H1 (cell line): ENCODE data around the gene GNA12. TPM values are rescaled to one million over a fixed set of nuclear protein-coding genes. Genes with fewer than 3 reads are reported as not detected.
"Not testable (repeated sequence)": the region's sequence is repeated elsewhere in the genome, so short reads cannot be mapped to it uniquely, and the experiment has no call there.

Source experiments
- CTCF ChIA-PET: fragments of 300-600 bp; sonication (Branson Sonifier 250); formaldehyde crosslinking; loops from one replicate; lab custom pipeline; 2021; ENCODE audit not compliant: partially characterized antibody; lab: Charles Lee
- POLR2A ChIA-PET: fragments of 300-600 bp; sonication (Branson Sonifier 250); formaldehyde crosslinking; loops from one replicate; lab custom pipeline; 2021; ENCODE audit warnings: inconsistent platforms; ENCODE audit not compliant: partially characterized antibody; lab: Charles Lee
- DNase-seq, 2 experiments: peaks; one replicate each; pipeline versions ENCODE4 v3.0.0 to v3.0.0-alpha.2; 2010 to 2022; ENCODE audit warnings: low spot score in 2 of 2, low read depth in 1 of 2, mixed read lengths in 1 of 2
- FAIRE-seq: peaks from 2 replicates; lab custom pipeline; 2011; peaks lifted over from hg19 to GRCh38; lab: Jason Lieb, UNC
- H2AFZ ChIP-seq: 2 replicates; pipeline ENCODE4 v1.8.1; 2012; ENCODE audit warnings: low read length, inconsistent platforms
- H2AK5ac ChIP-seq: 2 replicates; pipeline ENCODE4 v1.6.1; 2013; ENCODE audit warnings: low read depth, low read length
- H2BK120ac ChIP-seq: replicated peaks from 2 replicates; pipeline ENCODE3; 2013; ENCODE audit warnings: low read depth, low read length, inconsistent platforms
- H2BK12ac ChIP-seq: 2 replicates; pipeline ENCODE4 v1.6.1; 2013; ENCODE audit warnings: low read depth, low read length
- H2BK15ac ChIP-seq: 2 replicates; pipeline ENCODE4 v1.6.1; 2013; ENCODE audit warnings: low read length
- H2BK20ac ChIP-seq: 2 replicates; pipeline ENCODE4 v1.6.1; 2013; ENCODE audit warnings: low read length
- H2BK5ac ChIP-seq: 2 replicates; pipeline ENCODE4 v1.6.1; 2013; ENCODE audit warnings: low read depth, low read length
- H3K14ac ChIP-seq: 2 replicates; pipeline ENCODE4 v1.6.1; 2013; ENCODE audit warnings: inconsistent platforms; ENCODE audit not compliant: insufficient read length
- H3K18ac ChIP-seq: 2 replicates; pipeline ENCODE4 v1.6.1; 2013; ENCODE audit warnings: low read length; ENCODE audit errors: extremely low read depth
- H3K23ac ChIP-seq: 2 replicates; pipeline ENCODE4 v1.6.1; 2013; ENCODE audit warnings: inconsistent platforms; ENCODE audit not compliant: insufficient read length
- H3K23me2 ChIP-seq: 2 replicates; pipeline ENCODE4 v1.6.1; 2013; ENCODE audit warnings: low read depth, low read length
- H3K27ac ChIP-seq: 2 replicates; pipeline ENCODE4 v1.6.1; 2011; ENCODE audit warnings: low read depth, low read length, inconsistent platforms
- H3K27me3 ChIP-seq, 4 experiments: replicated peaks in 1 of 4; 1 replicate in 1 of 4; 2 replicates in 3 of 4; pipeline versions ENCODE4 v1.6.1 to v1.8.1; 2011 to 2013; ENCODE audit warnings: low read length in 3 of 4, mild to moderate bottlenecking in 3 of 4, inconsistent platforms in 2 of 4, mixed read lengths in 2 of 4, moderate library complexity in 1 of 4; ENCODE audit not compliant: control insufficient read depth in 3 of 4, insufficient read depth in 3 of 4; ENCODE audit errors: extremely low read depth in 1 of 4
- H3K36me3 ChIP-seq, 4 experiments: 2 replicates each; pipeline versions ENCODE4 v1.6.1 to v1.8.1; 2011 to 2013; ENCODE audit warnings: mild to moderate bottlenecking in 4 of 4, low read length in 3 of 4, moderate library complexity in 2 of 4, control low read depth in 1 of 4, inconsistent platforms in 1 of 4; ENCODE audit not compliant: insufficient read depth in 4 of 4, control insufficient read depth in 2 of 4
- H3K4ac ChIP-seq: replicated peaks from 2 replicates; pipeline ENCODE3; 2013; ENCODE audit warnings: low read length, low read depth, mixed read lengths, inconsistent platforms; ENCODE audit not compliant: insufficient read length
- H3K4me1 ChIP-seq, 4 experiments: replicated peaks in 1 of 4; 1 replicate in 1 of 4; 2 replicates in 3 of 4; pipeline versions ENCODE4 v1.6.1 to v1.8.1; 2011 to 2013; ENCODE audit warnings: low read length in 3 of 4, inconsistent platforms in 2 of 4, mixed read lengths in 1 of 4; ENCODE audit not compliant: insufficient read depth in 4 of 4, control insufficient read depth in 3 of 4
- H3K4me2 ChIP-seq, 2 experiments: 2 replicates each; pipeline versions ENCODE4 v1.6.1 to v1.8.1; 2011 to 2013; ENCODE audit warnings: low read depth in 2 of 2, low read length in 2 of 2, control low read depth in 1 of 2, inconsistent platforms in 1 of 2, mild to moderate bottlenecking in 1 of 2; ENCODE audit not compliant: insufficient read depth in 1 of 2
- H3K4me3 ChIP-seq, 4 experiments: fragments of 200-600, 300-600 bp in 1 of 4; sonication (generic), shearing (Covaris generic), sonication (Bioruptor Twin) in 1 of 4; 2 replicates each; pipeline versions ENCODE4 v1.5.1 to v1.8.1; 2011 to 2016; ENCODE audit warnings: low read length in 4 of 4, low read depth in 3 of 4, control low read depth in 2 of 4, inconsistent platforms in 2 of 4, mild to moderate bottlenecking in 2 of 4, mixed read lengths in 1 of 4, moderate library complexity in 1 of 4; ENCODE audit not compliant: insufficient read depth in 2 of 4; ENCODE audit errors: extremely low read depth in 1 of 4
- H3K56ac ChIP-seq: replicated peaks from 2 replicates; pipeline ENCODE3; 2013; ENCODE audit warnings: low read depth, mild to moderate bottlenecking, mixed read lengths, low read length, inconsistent platforms; ENCODE audit not compliant: insufficient read length
- H3K79me1 ChIP-seq: 2 replicates; pipeline ENCODE4 v1.6.1; 2013; ENCODE audit warnings: low read depth, low read length, control low read depth
- H3K79me2 ChIP-seq, 2 experiments: 2 replicates each; pipeline versions ENCODE4 v1.6.1 to v1.8.1; 2012 to 2013; ENCODE audit warnings: low read length in 2 of 2, mild to moderate bottlenecking in 2 of 2, inconsistent platforms in 1 of 2; ENCODE audit not compliant: insufficient read depth in 2 of 2, control insufficient read depth in 1 of 2
- H3K9ac ChIP-seq, 4 experiments: replicated peaks in 1 of 4; 1 replicate in 1 of 4; 2 replicates in 3 of 4; pipeline versions ENCODE4 v1.6.1 to v1.8.1; 2011 to 2013; ENCODE audit warnings: low read depth in 3 of 4, low read length in 3 of 4, control low read depth in 2 of 4, mild to moderate bottlenecking in 2 of 4, moderate library complexity in 2 of 4, inconsistent platforms in 1 of 4; ENCODE audit errors: extremely low read depth in 1 of 4
- H3K9me3 ChIP-seq, 2 experiments: 2 replicates each; pipeline versions ENCODE4 v1.6.1 to v1.8.1; 2012 to 2013; ENCODE audit warnings: mild to moderate bottlenecking in 2 of 2, moderate library complexity in 2 of 2, control low read depth in 1 of 2, inconsistent platforms in 1 of 2, low read depth in 1 of 2, low read length in 1 of 2, mixed read lengths in 1 of 2; ENCODE audit not compliant: insufficient read depth in 2 of 2
- H4K20me1 ChIP-seq, 2 experiments: replicated peaks in 1 of 2; 2 replicates each; pipeline versions ENCODE3 to v1.8.1; 2011 to 2013; ENCODE audit warnings: inconsistent platforms in 2 of 2, low read length in 2 of 2, mild to moderate bottlenecking in 1 of 2; ENCODE audit not compliant: insufficient read depth in 2 of 2, control insufficient read depth in 1 of 2
- H4K5ac ChIP-seq: 2 replicates; pipeline ENCODE4 v1.6.1; 2013; ENCODE audit warnings: low read length, low read depth, mixed read lengths, inconsistent platforms; ENCODE audit not compliant: insufficient read length
- H4K8ac ChIP-seq: 2 replicates; pipeline ENCODE4 v1.8.0; 2013; ENCODE audit warnings: mild to moderate bottlenecking, moderate library complexity, low read length, inconsistent platforms; ENCODE audit not compliant: insufficient read depth; ENCODE audit errors: extremely low read depth
- H4K91ac ChIP-seq: replicated peaks from 2 replicates; pipeline ENCODE3; 2013; ENCODE audit warnings: low read length, mixed read lengths, inconsistent platforms; ENCODE audit not compliant: insufficient read length
- WGBS, 2 experiments: shearing (Covaris generic) in 1 of 2; methylation state at CpG; one replicate each; pipeline versions ENCODE4 v1.1.6 to v1.1.7; 2013 to 2015; ENCODE audit warnings: low lambda C conversion rate in 2 of 2, mixed read lengths in 2 of 2, inconsistent platforms in 1 of 2, low coverage in 1 of 2, missing lambda C conversion rate in 1 of 2; ENCODE audit not compliant: insufficient replicate concordance in 2 of 2, insufficient coverage in 1 of 2, insufficient read length in 1 of 2; ENCODE audit errors: extremely low coverage in 1 of 2, missing lambda C conversion rate in 1 of 2; 5-methylcytosine and 5-hydroxymethylcytosine counted together
- polyA plus RNA-seq, 7 experiments: library from polyadenylated mRNA; depleted of rRNA in 3 of 7; stranded (reverse) in 5 of 7; unstranded in 2 of 7; fragments of >200 nt in 5 of 7; fragments of 200-250 nt in 2 of 7; gene quantifications; 1 replicate in 5 of 7; 2 replicates in 1 of 7; 4 replicates in 1 of 7; pipeline versions ENCODE4 v1.2.1 to v1.2.3, GENCODE V29; 2011 to 2013; ENCODE audit warnings: missing spikeins in 2 of 7, mixed read lengths in 2 of 7
- total RNA-seq: library from RNA; stranded (reverse); fragmentation: NEBNext Ultra II Directional; extraction: Animal tissue kit (Norgen Biotek cat#: 25700); gene quantifications from 2 replicates; pipeline ENCODE4 v1.2.1, GENCODE V29; 2021

Gene GNA12
- total and polyA plus RNA-seq, 2 of the 8 experiments (the other 6 are each of a cell fraction or from before 2014, with no cell fraction given): 96.5 to 109 TPM

DNA sequence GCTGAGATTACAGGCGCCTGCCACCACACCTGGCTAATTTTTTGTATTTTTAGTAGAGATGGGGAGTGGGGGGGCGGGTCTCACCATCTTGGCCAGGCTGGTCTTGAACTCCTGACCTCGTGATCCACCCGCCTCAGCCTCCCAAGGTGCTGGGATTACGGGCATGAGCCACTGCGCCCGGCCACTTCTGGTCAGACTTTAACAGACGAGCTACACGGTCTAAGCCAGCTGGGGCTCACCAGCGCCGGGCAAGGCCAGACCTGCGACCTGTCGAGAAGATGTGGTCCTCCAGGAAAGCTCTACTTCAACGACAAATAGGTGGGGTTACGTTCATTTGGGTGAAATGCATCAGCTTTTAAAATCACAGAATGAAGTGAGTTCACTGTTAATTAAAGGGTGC, 120.1 kb downstream of the GNA12 start:
- H3K23ac ChIP-seq, H2BK15ac ChIP-seq, POLR2A ChIA-PET, H4K5ac ChIP-seq, DNase-seq, H2BK5ac ChIP-seq, H3K9me3 ChIP-seq, H3K23me2 ChIP-seq, H3K27ac ChIP-seq, H4K91ac ChIP-seq, H2AK5ac ChIP-seq, H2BK20ac ChIP-seq, FAIRE-seq, H3K4ac ChIP-seq, H3K4me2 ChIP-seq, H2BK12ac ChIP-seq, H3K79me2 ChIP-seq, H3K27me3 ChIP-seq, H4K20me1 ChIP-seq, H3K14ac ChIP-seq, H3K4me3 ChIP-seq, H3K56ac ChIP-seq, H2AFZ ChIP-seq, H3K18ac ChIP-seq, H4K8ac ChIP-seq, H3K9ac ChIP-seq, H2BK120ac ChIP-seq, H3K4me1 ChIP-seq, H3K79me1 ChIP-seq: not testable (repeated sequence)
- H3K36me3 ChIP-seq: peaks cover 0 to 10% (median 4%) of the 10 kb centered on the region in 4 experiments; a peak in 6 of 8 replicates
- CTCF ChIA-PET: interaction anchor here (0.6 to 11.4 kb wide), 6 partner anchors 9 to 717 kb away, joined by 3 to 125 read pairs (median 4); no protein-coding TSS in a partner anchor
- WGBS, 2 experiments: 98% methylated on average over 9 of the region's 15 CpGs; no CpG with 5 or more reads in 1 of the 2 experiments
